KOPT-K1 (cell line): Measurements from ENCODE around the gene CTSS.
"Not testable (repeated sequence)": the region's sequence is repeated elsewhere in the genome, so short reads cannot be mapped to it uniquely, and the experiment has no call there.

Source experiments
- H3K27ac ChIP-seq: fragments of 200-600 bp; sonication (generic); 2 replicates; pipeline ENCODE4 v1.5.1; 2016; ENCODE audit warnings: antibody characterized with exemption, mild to moderate bottlenecking, low read depth, low read length; ENCODE audit not compliant: poor library complexity, severe bottlenecking
- H3K36me3 ChIP-seq: fragments of 200-600 bp; sonication (generic); 2 replicates; pipeline ENCODE4 v1.5.1; 2017; ENCODE audit warnings: antibody characterized with exemption, mild to moderate bottlenecking, low read length, moderate library complexity; ENCODE audit not compliant: insufficient read depth
- H3K9me3 ChIP-seq: fragments of 200-600 bp; sonication (generic); 2 replicates; pipeline ENCODE4 v1.5.1; 2017; ENCODE audit warnings: antibody characterized with exemption, low read length, mild to moderate bottlenecking; ENCODE audit not compliant: insufficient read depth, poor library complexity, severe bottlenecking

CTSS gene

DNA sequence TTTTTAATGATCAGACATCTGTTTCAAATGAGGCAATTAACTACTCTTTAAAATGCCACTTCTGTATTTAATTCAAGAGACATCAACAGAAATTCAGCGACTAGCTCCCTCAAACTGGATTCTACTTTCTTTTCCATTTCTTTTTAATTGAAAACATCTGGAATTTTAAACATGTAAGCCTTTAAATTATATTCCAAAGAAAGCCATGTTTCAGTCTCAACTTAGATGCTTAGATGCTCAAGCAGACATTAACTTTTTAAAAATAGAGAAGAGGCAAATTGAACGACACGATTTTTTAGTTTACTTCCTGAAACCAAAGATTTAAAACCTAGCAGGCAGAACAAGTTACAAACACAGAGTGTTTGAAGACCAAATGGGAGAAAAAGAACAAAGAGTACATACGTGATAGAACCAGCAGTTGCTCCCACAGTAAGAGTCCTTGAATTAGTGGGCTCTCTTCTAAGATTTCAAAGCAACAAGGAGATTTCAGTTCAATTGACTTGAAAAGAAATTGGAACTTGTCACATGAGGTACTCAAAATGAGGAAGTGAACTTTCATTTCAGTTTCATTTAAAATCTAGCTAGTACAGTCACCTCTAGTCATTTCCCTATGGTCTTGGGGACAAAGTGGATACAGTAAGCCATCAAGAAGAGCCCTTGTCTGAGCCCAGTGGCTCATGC lies at the start of gene CTSS:
Gene CTSS (minus strand): TSS at position 483 of the 681 bp plus-strand sequence. CDS start 1,015 bp downstream, outside the sequence.
- Histone ChIP-seq H3K9me3 (peaks cover 4% of the 10 kb centered on the region), H3K36me3 (0 out of 2 replicates have a peak, but pooled peaks cover 3% of the 10 kb centered on the region), H3K27ac (peak within 1 kb of the TSS; percentile 61)

- Histone ChIP-seq H3K9me3 (no peaks in the 10 kb centered on the region), H3K27ac (no peak overlapping the region), H3K36me3 (peaks cover 66% of the 10 kb centered on the region)
Observed at GRCh38 chr1:150813028-150813707, 47.6 kb upstream of the CTSS start.

DNA sequence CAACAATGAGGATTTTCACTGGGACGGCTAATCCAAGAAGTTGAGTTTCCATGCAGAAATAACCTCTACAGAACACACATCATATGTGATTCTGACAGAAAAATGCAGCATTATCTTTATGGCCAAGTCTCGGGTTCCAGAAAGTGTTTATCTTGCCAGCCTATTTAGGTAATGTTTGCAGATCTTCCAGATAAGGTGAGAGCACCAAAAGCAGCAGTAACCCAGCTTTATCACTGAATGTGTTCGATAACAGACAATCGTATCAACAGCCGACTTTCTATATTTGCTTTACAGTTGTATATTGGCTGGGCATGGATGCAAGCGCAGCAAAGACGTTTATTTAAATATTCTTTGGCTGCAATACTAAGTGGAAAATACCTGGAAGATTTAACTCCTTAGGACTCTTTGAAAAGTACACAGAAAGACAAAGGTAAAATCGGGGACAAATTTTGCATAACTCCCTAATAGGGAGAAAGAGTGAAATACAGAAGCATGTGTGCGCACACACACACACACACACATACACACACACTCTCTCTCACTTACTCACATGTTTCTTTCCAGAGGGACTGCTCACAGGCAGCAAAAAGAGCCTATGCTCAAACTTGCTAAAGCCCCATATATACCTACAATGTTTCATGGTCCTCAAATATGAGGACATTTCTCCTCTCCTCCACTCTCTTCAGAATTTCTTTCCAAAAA lies 45.5 kb upstream of the CTSS start:
- Histone ChIP-seq H3K36me3 (peaks cover 47% of the 10 kb centered on the region), H3K27ac (no peak overlapping the region), H3K9me3 (no peaks in the 10 kb centered on the region)

- H3K9me3 ChIP-seq = no peaks in the 10 kb centered on the region
- H3K36me3 ChIP-seq = peaks cover 41% of the 10 kb centered on the region
- H3K27ac ChIP-seq = no peak overlapping the region
Observed at GRCh38 chr1:150809651-150810050, 44.1 kb upstream of the CTSS start.

DNA sequence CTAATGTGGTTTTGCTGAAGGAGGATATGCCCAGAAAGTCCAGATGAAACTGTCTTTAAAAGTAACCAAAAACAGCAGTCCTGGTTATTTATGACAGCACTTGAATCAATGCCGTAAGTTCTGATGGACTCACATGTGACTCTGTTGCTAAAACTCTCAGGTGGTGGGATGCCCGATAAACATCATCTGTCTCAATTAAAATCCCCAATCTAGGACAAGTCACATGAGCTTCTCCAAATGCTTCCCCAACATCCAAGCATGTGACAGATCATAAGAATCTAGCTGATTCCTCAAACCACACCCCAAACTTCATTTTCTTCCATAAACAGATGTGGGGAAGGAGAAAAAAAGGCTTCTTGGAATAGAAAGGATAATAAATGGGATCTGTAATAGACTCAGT lies 43.3 kb upstream of the CTSS start:
- no peak overlapping the region for H3K27ac ChIP-seq
- H3K9me3 ChIP-seq = no peaks in the 10 kb centered on the region
- peaks cover 33% of the 10 kb centered on the region for H3K36me3 ChIP-seq

DNA sequence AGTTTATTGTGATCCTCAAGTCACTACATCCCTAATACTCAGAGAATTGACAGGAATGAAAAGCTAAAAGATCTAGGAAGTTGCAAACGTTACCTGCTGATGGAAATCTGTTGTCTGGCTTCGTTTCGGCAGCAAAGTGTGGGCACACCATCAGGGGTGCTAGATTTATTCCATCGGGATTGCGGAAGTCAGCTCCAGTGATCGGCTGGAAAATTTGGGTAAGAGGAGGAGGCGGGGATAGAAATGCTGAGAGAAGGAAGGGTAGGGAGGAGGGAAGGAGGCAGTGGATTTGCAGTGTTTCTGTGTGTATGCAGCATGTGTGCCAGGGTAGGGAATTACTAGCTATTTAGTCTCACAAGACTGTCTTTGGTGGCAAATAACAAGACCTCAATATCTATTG lies 42.5 kb upstream of the CTSS start, which contains the start of gene CTSK:
Gene CTSK (minus strand): TSS at position 140 of the 400 bp plus-strand sequence. CDS start 1,455 bp downstream, outside the sequence.
- Histone ChIP-seq H3K9me3 (no peaks in the 10 kb centered on the region), H3K27ac (no peak within 1 kb of the TSS), H3K36me3 (peaks cover 26% of the 10 kb centered on the region)

DNA sequence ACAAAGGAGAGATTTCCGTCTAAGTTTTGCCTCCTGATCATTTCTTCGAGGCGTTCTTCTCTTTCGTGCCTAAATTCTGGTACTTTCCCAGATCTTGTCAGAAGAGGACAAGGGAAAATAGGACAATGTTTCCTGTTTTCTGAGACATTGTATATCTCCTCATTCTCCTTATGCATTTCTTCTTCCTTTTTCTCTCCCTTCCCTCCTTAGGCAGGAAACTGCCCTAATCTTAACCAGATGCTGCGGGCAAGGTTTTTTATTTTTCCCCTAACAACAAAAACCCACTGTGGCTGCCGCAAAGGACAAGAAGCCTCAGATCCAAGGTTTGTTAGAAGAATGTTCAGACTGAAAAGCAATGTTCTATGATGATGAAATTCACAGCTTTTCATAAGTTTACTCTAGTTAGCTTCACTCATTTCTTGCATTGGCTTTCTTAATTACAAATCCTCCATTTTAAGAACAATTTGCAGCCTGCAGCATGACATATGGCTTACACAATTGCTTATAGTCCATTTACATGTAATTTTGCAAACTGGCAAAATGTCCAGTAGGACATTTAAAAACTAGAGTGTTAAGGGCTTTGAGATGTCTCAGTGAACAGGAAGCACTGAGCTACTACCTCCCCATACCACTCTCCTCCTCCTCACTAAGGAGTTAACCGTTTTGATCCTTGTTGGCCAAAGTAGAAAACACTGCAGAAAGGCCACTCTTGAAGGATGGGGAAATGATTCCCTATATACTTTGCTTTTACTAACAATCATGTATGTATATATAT lies 41.9 kb upstream of the CTSS start:
- peaks cover 19% of the 10 kb centered on the region for H3K36me3 ChIP-seq
- H3K9me3 ChIP-seq = no peaks in the 10 kb centered on the region
- H3K27ac ChIP-seq = no peak overlapping the region

GRCh38 chr1:150805899-150806298 lies 40.3 kb upstream of the CTSS start:
- no peaks in the 10 kb centered on the region for H3K9me3 ChIP-seq
- H3K36me3 ChIP-seq = peaks cover 5% of the 10 kb centered on the region; the same call in 1 of the 2 replicates
- H3K27ac ChIP-seq = no peak overlapping the region

DNA sequence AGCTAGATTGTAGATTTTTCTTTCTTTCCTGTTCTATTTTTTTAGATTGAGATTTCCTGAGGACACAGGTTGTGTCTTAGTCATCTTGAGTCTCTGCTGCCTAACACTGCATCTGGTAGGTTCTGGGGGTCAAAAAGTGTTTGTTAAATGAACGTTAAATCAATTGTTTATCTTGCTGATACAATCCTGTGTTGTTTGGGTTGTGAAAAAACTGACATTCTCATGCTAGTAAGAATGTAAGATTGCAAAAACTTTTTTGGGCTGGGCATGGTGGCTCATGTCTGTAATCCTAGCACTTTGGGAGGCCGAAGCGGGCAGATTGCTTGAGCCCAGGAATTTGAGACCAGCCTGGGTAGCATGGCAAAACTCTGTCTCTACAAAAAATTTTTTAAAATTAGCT lies 39.1 kb upstream of the CTSS start:
- Histone ChIP-seq H3K27ac (no peak overlapping the region), H3K9me3 (no peaks in the 10 kb centered on the region), H3K36me3 (no peaks in the 10 kb centered on the region)

- Histone ChIP-seq H3K36me3 (peaks cover 7% of the 10 kb centered on the region; the same call in 1 of the 2 replicates), H3K27ac (no peak overlapping the region), H3K9me3 (no peaks in the 10 kb centered on the region)
Observed at GRCh38 chr1:150799089-150799488, 33.5 kb upstream of the CTSS start.

GRCh38 chr1:150798525-150798924 lies 32.9 kb upstream of the CTSS start:
- Histone ChIP-seq H3K36me3 (peaks cover 7% of the 10 kb centered on the region; the same call in 1 of the 2 replicates), H3K9me3 (no peaks in the 10 kb centered on the region), H3K27ac (no peak overlapping the region)

DNA sequence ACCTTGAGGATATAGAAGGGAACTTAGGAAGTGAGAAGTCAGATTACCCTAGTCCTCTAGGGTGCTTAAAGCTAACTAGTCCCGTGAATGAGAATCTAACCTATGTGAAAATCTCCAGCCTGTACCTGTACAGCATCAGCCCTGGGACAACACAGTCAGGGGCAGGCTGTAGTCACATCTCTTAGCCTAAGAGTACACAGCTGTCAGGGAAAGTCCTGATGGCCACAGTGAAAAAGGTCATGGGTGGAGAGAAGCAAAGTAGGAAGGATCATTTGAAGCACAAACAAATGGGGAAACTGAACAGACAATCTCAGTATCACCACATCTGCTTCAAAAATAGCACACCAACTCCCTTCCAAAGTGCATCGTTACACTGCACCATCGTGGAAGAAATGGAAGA lies 30.8 kb upstream of the CTSS start:
- H3K36me3 ChIP-seq = peaks cover 7% of the 10 kb centered on the region; the same call in 1 of the 2 replicates
- H3K9me3 ChIP-seq = no peaks in the 10 kb centered on the region
- H3K27ac ChIP-seq = no peak overlapping the region

- H3K36me3 ChIP-seq, H3K9me3 ChIP-seq, H3K27ac ChIP-seq: not testable (repeated sequence)
Observed at GRCh38 chr1:150793778-150794177, 28.2 kb upstream of the CTSS start.

DNA sequence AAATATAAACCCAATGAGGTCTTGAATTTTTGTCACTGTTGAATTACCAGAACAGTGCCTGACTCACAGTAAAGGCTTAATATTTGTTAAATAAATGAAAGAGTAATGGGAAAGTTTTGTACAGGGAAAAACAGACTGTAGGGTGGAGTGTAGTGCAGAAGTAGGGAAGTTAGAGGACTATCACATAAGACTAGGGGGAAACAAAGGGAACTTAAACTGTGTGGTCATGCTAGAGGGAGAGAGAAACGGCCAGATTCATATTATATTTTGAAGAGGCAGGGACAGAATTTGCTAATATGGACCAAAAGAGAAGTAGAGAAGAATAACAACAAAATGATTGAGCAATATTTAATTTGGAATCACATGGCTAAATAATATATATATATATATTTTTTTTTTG lies 27.6 kb upstream of the CTSS start:
- H3K9me3 ChIP-seq = no peaks in the 10 kb centered on the region

GRCh38 chr1:150791585-150791984 lies 26.0 kb upstream of the CTSS start:
- H3K36me3 ChIP-seq = no peaks in the 10 kb centered on the region
- H3K9me3 ChIP-seq = no peaks in the 10 kb centered on the region
- no peak overlapping the region for H3K27ac ChIP-seq

More for the DNA sequence above, 27.6 kb upstream of the CTSS start:
- no peaks in the 10 kb centered on the region for H3K36me3 ChIP-seq
- H3K27ac ChIP-seq = no peak overlapping the region
